PC-3 (cell line): ENCODE measurements around the gene METTL17.

Experiments used
- EZH2 ChIP-seq: fragments of 300-600 bp; sonication (generic); IDR thresholded peaks from one replicate; pipeline ENCODE4 v1.6.1; 2017; ENCODE audit warnings: antibody characterized with exemption, mild to moderate bottlenecking, low read length; ENCODE audit not compliant: unreplicated experiment
- TF ChIP-seq, protein P1 (sequence below): fragments of 300-600 bp; sonication (generic); conservative IDR thresholded peaks from 2 replicates; pipeline ENCODE4 v1.5.1; 2017; ENCODE audit warnings: antibody characterized with exemption, low read depth, mild to moderate bottlenecking, low read length

DNA sequence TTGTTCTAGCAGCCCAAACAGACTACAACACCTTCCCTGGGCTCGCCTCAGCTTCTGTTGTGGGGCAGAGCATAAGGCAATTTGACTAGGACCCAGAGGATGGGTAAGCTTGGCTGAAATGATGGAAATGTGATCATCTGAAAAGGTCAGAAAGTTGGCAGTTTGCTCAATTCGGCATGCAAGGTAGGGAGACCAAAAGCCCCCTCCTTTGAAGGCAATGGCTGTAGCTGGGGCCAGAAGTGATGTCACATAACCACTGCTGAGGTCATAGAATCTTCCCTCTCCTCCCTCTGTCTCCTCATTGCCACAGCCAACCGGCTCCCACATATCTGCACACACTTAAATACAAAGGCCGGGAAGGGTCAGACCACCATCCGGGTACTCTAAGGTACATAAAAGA, 40.1 kb downstream of the METTL17 start, which contains the start of gene TPPP2:
- TF ChIP-seq, protein P1, sequence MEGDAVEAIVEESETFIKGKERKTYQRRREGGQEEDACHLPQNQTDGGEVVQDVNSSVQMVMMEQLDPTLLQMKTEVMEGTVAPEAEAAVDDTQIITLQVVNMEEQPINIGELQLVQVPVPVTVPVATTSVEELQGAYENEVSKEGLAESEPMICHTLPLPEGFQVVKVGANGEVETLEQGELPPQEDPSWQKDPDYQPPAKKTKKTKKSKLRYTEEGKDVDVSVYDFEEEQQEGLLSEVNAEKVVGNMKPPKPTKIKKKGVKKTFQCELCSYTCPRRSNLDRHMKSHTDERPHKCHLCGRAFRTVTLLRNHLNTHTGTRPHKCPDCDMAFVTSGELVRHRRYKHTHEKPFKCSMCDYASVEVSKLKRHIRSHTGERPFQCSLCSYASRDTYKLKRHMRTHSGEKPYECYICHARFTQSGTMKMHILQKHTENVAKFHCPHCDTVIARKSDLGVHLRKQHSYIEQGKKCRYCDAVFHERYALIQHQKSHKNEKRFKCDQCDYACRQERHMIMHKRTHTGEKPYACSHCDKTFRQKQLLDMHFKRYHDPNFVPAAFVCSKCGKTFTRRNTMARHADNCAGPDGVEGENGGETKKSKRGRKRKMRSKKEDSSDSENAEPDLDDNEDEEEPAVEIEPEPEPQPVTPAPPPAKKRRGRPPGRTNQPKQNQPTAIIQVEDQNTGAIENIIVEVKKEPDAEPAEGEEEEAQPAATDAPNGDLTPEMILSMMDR, result no peak
- no peak for TF ChIP-seq EZH2
